Heart left ventricle (tissue), 13 donors: ENCODE data around the gene TPRA1.

Experiments used
- POLR2A ChIP-seq, 2 donors: fragments of 450-650 bp; IDR thresholded peaks; one replicate each; pipeline ENCODE4 v1.6.1; 2017; ENCODE audit warnings: antibody characterized with exemption in 2 of 2, mild to moderate bottlenecking in 2 of 2, moderate library complexity in 2 of 2
- TF ChIP-seq, protein P1 (sequence below), 12 donors: fragments of 200-600 bp; sonication (generic) in 4 of 12; IDR thresholded peaks; one replicate each; pipeline versions ENCODE4 v1.5.0 to v1.8.0; 2018 to 2022; ENCODE audit warnings: antibody characterized with exemption in 12 of 12, mild to moderate bottlenecking in 5 of 12
- donor health status: ischemic (EF 13 %, LVEDD 7.1; RV severe dilation, severe dysfunction).
- donor health status: DM: no; HTN: yes; CAD: no.
- donor health status: DM: no; HTN: no; CAD: no.
- donor health status: ischemic (EF 25% LVEDD 6.9; RV normal size, moderate dysfunction).
- donor health status: ischemic (EF 25% LVEDD 5.7; RV mildly dilated, moderate dysfunction).
- donor health status: ischemic (EF 35%, LVEDD 5.7; RV mildly dilated, moderate dysfunction).
- donor health status: nonischemic (EF 11% LVEDD 7.7; RV severe dilation, severe dysfunction).
- donor health status: DM: yes; HTN: yes; CAD: no.
- donor health status: PGD.
- donor health status: ischemic (EF 29% LVEDD 5.4; RV normal size, mild dysfunction).
- donor health status: nonischemic (EF 23%, LVEDD 6.1; RV moderate dilation, normal function).

DNA sequence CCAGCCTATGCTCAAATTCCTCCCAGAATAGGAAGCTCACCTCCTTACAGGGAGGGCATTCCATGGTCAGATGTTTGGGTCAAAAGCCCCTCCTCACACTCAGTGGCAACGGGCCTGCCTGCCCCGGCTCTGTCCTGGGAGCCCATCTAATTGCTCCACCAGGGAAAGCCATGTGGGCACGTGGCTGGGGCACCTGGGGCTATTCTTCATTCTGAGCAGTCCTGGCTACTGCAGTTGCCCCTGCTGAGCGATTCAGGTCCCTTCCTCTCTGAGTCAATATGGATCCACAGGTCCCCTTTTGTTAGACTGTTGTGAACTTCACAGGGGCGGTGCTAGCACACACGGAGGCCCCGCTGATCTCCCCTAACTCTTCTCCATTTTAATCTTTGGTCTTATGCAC is 39.4 kb downstream of the TPRA1 start:
- TF ChIP-seq, protein P1, sequence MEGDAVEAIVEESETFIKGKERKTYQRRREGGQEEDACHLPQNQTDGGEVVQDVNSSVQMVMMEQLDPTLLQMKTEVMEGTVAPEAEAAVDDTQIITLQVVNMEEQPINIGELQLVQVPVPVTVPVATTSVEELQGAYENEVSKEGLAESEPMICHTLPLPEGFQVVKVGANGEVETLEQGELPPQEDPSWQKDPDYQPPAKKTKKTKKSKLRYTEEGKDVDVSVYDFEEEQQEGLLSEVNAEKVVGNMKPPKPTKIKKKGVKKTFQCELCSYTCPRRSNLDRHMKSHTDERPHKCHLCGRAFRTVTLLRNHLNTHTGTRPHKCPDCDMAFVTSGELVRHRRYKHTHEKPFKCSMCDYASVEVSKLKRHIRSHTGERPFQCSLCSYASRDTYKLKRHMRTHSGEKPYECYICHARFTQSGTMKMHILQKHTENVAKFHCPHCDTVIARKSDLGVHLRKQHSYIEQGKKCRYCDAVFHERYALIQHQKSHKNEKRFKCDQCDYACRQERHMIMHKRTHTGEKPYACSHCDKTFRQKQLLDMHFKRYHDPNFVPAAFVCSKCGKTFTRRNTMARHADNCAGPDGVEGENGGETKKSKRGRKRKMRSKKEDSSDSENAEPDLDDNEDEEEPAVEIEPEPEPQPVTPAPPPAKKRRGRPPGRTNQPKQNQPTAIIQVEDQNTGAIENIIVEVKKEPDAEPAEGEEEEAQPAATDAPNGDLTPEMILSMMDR (IDR thresholded peaks at IDR 0.05), result no peak
- TF ChIP-seq POLR2A (IDR thresholded peaks at IDR 0.05), result no peak
